ENCODE data around the gene DIAPH3.

DIAPH3 gene

DNA sequence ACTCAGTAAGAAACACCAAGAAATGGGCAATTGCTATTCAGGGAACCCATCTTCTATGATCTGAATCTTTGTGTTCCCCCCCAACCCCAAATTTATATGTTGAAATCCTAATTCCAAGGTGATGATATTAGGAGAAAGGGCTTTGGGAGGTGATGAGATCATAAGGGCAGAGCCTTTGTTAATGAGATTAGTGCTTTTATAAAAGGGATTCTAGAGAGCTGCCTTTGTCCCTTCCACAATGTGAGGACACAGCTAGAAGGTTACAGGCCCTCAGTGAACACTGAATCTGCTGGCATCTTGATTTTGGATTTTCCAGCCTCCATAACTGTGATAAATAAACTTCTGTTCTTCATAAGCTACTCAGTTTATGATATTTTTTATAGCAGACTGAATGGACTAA, 376.0 kb downstream of the DIAPH3 start:
- DNase-seq (ENCODE audit: low read depth), result no peak
- TF ChIP-seq, protein P1, sequence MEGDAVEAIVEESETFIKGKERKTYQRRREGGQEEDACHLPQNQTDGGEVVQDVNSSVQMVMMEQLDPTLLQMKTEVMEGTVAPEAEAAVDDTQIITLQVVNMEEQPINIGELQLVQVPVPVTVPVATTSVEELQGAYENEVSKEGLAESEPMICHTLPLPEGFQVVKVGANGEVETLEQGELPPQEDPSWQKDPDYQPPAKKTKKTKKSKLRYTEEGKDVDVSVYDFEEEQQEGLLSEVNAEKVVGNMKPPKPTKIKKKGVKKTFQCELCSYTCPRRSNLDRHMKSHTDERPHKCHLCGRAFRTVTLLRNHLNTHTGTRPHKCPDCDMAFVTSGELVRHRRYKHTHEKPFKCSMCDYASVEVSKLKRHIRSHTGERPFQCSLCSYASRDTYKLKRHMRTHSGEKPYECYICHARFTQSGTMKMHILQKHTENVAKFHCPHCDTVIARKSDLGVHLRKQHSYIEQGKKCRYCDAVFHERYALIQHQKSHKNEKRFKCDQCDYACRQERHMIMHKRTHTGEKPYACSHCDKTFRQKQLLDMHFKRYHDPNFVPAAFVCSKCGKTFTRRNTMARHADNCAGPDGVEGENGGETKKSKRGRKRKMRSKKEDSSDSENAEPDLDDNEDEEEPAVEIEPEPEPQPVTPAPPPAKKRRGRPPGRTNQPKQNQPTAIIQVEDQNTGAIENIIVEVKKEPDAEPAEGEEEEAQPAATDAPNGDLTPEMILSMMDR (conservative IDR thresholded peaks at IDR 0.05; ENCODE audit: control insufficient read depth, insufficient read depth, low read depth, low read length), result no peak
- no peak overlapping the region for H3K4me3 ChIP-seq (ENCODE audit: control insufficient read depth, low read depth, low read length)

DNA sequence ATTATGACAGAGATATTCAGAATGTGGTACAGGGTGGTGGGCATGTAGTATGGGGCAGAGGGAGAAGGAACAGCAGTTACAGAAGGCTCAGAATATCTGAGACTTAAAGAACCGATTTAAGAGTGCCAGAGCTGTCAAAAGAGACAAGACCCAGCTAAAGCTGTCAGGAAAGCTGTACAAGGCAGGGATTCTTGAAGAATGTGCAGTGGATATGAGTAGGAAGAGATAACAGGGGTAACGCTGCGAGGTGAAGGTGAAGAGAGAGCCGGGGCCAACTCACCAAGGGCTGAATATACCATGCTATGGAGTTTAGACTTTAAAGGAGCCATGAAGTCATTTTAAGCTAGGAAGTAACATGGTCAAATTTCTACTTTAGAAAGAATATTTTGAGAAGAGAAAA, 381.0 kb downstream of the DIAPH3 start:
- TF ChIP-seq, protein P1 (conservative IDR thresholded peaks at IDR 0.05; ENCODE audit: control insufficient read depth, insufficient read depth, low read depth, low read length), result no peak
- no peak overlapping the region for H3K4me3 ChIP-seq (ENCODE audit: control insufficient read depth, low read depth, low read length)
- no peak for DNase-seq (ENCODE audit: low read depth)

DNA sequence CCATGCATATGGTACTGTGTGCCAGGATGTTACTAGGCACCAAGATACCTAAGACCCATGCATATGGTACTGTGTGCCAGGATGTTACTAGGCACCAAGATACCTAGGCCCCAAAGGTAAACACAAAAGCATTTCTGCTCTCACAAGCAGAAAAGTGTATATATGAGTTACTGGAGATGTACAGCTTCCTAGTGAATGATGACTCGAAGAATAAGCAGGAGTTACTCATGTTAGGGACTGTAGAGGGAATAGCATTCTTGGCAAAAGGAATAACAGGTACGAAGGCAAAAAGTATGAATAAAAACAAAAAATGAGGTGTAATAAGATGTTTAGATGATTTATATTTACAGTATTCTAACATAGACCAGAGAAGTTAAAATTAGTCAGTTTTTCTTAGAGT, 383.7 kb downstream of the DIAPH3 start:
- peak; percentile 36 for DNase-seq (ENCODE audit: low read depth)
- TF ChIP-seq, protein P1 (conservative IDR thresholded peaks at IDR 0.05; ENCODE audit: control insufficient read depth, insufficient read depth, low read depth, low read length), result no peak
- no peak overlapping the region for H3K4me3 ChIP-seq (ENCODE audit: control insufficient read depth, low read depth, low read length)

DNA sequence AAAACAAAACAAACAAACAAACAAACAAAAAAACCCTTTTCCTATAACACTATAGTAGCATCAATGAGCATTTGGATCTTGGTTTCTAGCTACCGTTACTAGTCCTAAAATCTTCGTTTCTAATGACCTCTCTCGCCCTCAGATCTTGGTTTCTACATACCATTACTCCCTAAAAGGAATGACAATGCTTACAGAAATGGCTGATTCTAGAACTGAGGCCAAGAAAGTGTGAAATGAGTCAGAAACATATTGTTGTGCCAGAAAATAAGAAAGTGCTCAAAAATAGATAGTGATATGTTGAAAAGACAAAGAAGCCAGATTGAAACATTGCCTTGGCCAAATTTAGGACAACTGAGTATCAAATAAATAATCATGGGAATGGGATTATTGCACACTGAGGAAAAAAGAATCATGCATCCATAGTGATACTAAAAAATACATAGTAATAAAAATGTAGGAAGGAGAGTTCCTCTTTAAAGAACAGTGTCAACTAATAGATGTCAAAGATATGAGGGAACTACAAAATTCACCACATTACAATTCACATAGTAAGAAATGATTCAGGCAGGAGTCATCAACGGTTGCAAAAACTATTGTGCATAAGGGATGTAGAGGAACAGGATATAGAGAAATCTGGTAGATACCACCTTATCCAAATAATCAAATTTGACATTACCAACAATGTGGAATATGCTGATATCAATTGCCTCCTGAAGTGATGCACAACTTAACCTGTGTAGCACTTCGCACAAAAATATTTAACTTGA, 386.6 kb downstream of the DIAPH3 start:
- TF ChIP-seq, protein P1 (conservative IDR thresholded peaks at IDR 0.05; ENCODE audit: control insufficient read depth, insufficient read depth, low read depth, low read length), result no peak
- DNase-seq (ENCODE audit: low read depth), result peak; percentile 92
- H3K4me3 ChIP-seq (ENCODE audit: control insufficient read depth, low read depth, low read length), result no peak overlapping the region

DNA sequence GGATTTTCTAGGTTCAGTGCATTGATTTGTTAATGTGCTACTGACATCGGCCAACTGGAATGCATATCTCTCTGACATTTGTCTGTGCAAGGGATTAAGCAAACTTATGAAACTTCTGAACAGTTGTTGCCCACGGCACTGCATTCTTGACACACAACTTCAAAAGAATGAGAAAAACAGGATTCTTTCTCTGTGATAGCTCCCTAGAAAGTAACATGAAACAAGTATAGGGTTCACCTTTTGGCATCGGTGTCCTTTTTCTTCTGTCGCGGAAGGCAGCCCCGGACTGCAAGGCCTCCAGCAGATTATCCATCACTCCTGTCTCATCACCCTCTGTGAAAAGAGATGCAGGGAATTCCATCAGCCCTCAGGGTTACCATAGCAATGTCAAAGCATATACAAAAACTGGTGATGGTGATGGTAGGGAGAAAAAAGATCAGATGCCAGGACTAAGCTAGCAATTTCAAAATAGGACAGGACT, 389.2 kb downstream of the DIAPH3 start:
- DNase-seq (ENCODE audit: low read depth), result peak; percentile 61
- no peak overlapping the region for H3K4me3 ChIP-seq (ENCODE audit: control insufficient read depth, low read depth, low read length)
- TF ChIP-seq, protein P1 (conservative IDR thresholded peaks at IDR 0.05; ENCODE audit: control insufficient read depth, insufficient read depth, low read depth, low read length), result no peak

DNA sequence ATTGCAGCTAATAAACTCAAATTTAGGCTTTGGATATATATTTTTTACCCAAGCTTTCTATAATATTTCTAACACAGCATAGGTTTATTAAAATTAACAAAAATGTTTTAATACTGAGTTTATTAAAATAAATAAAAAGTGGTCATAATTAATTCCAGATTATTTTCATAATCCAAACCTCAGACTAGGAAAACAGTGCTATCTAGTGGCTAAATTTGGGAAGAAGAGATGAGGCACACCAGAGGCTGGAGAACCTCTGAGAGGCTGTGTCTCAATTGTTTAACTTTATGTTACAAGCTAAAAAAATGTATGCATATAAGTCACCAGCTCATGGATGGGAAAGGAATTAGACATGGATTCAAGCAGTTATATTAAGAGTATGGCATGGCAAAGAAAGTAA, 392.5 kb downstream of the DIAPH3 start:
- DNase-seq (ENCODE audit: low read depth), result peak; percentile 52

More for the DNA sequence above, 392.5 kb downstream of the DIAPH3 start:
- TF ChIP-seq, protein P1 (conservative IDR thresholded peaks at IDR 0.05; ENCODE audit: control insufficient read depth, insufficient read depth, low read depth, low read length), result peak; percentile 80
- H3K4me3 ChIP-seq (ENCODE audit: control insufficient read depth, low read depth, low read length), result no peak overlapping the region
